Measurements from ENCODE around the gene FNDC4. TPM values are rescaled to one million over a fixed set of nuclear protein-coding genes. Genes with fewer than 3 reads are reported as not detected.

FNDC4 gene
- total and polyA plus RNA-seq, 2 of the 8 experiments (the other 6 are each of a cell fraction or from before 2014, with no cell fraction given), result 14.1 to 14.7 TPM

- TF ChIP-seq RXRA (IDR thresholded peaks at IDR 0.05; ENCODE audit: insufficient read depth, low read depth, low read length) (no peak), GABPA (IDR thresholded peaks at IDR 0.05; ENCODE audit: borderline replicate concordance, insufficient read depth, low read length) (no peak), FOSL1 (IDR thresholded peaks at IDR 0.05; ENCODE audit: insufficient read depth, low read depth, low read length) (no peak), EGR1 (IDR thresholded peaks at IDR 0.05; ENCODE audit: borderline replicate concordance, low read depth, low read length) (no peak), GTF2F1 (IDR thresholded peaks at IDR 0.05; ENCODE audit: borderline replicate concordance, low read depth, low read length) (no peak), CREB1 (IDR thresholded peaks at IDR 0.05) (peak; percentile 99), TCF12 (IDR thresholded peaks at IDR 0.05; ENCODE audit: low read depth, low read length) (0 out of 2 replicates have a peak, but pooled peaks have one; percentile 15), CBX8 (IDR thresholded peaks at IDR 0.05; ENCODE audit: borderline replicate concordance, low read depth, low read length) (no peak), SRF (IDR thresholded peaks at IDR 0.05; ENCODE audit: low read depth, low read length) (peak; percentile 81), RAD21 (IDR thresholded peaks at IDR 0.05 in 1 of 2, conservative IDR thresholded peaks at IDR 0.05 in 1 of 2; ENCODE audit: low read depth in 2 of 2, low read length in 2 of 2) (no peak), TBP (IDR thresholded peaks at IDR 0.05; ENCODE audit: low read depth, low read length) (peak; percentile 73), HDAC6 (IDR thresholded peaks at IDR 0.05; ENCODE audit: low read depth, low read length) (no peak), SIX5 (IDR thresholded peaks at IDR 0.05; ENCODE audit: low read depth, low read length) (no peak)
These were observed 5.3 kb downstream of the FNDC4 start, which contains the start of gene IFT172 (continued) for GRCh38 chr2:27489498-27490397.
